GM12878 (cell line): ENCODE measurements around the gene EXOC4. TPM values are rescaled to one million over a fixed set of nuclear protein-coding genes. Genes with fewer than 3 reads are reported as not detected.

ENCODE experiments used
- ATAC-seq: fragments of 200-7000 bp; cut with Tn5 transposase; 3 replicates; pipeline ENCODE4 v1.9.1; 2020; ENCODE audit warnings: mild to moderate bottlenecking, moderate library complexity
- BruUV-seq: library from RNA; stranded (reverse); fragments of 400-500 nt; replicated peaks from 2 replicates; lab custom pipeline; 2021; lab: Mats Ljungman, UMichigan
- CTCF ChIA-PET: fragments of 300-600 bp; sonication (Branson Sonifier 250); formaldehyde crosslinking; extraction: SDS; loops from one replicate; lab custom pipeline; 2021; ENCODE audit warnings: inconsistent platforms; lab: Yijun Ruan, JAX
- POLR2A ChIA-PET: fragments of 350-600 bp; formaldehyde crosslinking; extraction: SDS; loops from one replicate; lab custom pipeline; 2021; ENCODE audit warnings: inconsistent platforms; lab: Charles Lee
- RAD21 ChIA-PET: fragments of 300-600 bp; sonication (Branson Sonifier 250); formaldehyde crosslinking; loops from one replicate; lab custom pipeline; 2023; ENCODE audit warnings: antibody characterized with exemption; ENCODE audit not compliant: unreplicated experiment; lab: Charles Lee
- SMC1A ChIA-PET: fragments of 300-600 bp; sonication (Branson Sonifier 250); formaldehyde crosslinking; loops from one replicate; lab custom pipeline; 2023; ENCODE audit not compliant: unreplicated experiment, uncharacterized antibody; lab: Charles Lee
- DNase-seq: peaks from one replicate; pipeline ENCODE4 v3.0.0-alpha.2; 2011; ENCODE audit warnings: low read depth, low spot score
- FAIRE-seq: peaks from 3 replicates; lab custom pipeline; 2011; peaks lifted over from hg19 to GRCh38; lab: Jason Lieb, UNC
- H2AFZ ChIP-seq: 2 replicates; pipeline ENCODE4 v1.6.0; 2011; ENCODE audit warnings: low read depth, low read length, control low read depth; ENCODE audit not compliant: control insufficient read depth
- H3K27ac ChIP-seq: 2 replicates; pipeline ENCODE4 v1.5.1; 2011; ENCODE audit warnings: control low read depth; ENCODE audit not compliant: control insufficient read depth, insufficient read depth
- H3K27me3 ChIP-seq, 2 experiments: replicated peaks in 1 of 2; 2 replicates each; pipeline versions ENCODE4 v1.6.0 to v1.6.1; 2011; ENCODE audit warnings: low read length in 1 of 2; ENCODE audit not compliant: control insufficient read depth in 2 of 2, insufficient read depth in 2 of 2
- H3K36me3 ChIP-seq, 2 experiments: 2 replicates each; pipeline ENCODE4 v1.5.1; 2011; ENCODE audit warnings: low read length in 1 of 2; ENCODE audit not compliant: control insufficient read depth in 2 of 2, insufficient read depth in 2 of 2
- H3K4me1 ChIP-seq: 2 replicates; pipeline ENCODE4 v1.6.1; 2011; ENCODE audit warnings: mild to moderate bottlenecking, low read length, moderate library complexity, mixed read lengths; ENCODE audit not compliant: control insufficient read depth, insufficient read depth
- H3K4me2 ChIP-seq: 2 replicates; pipeline ENCODE4 v1.6.0; 2011; ENCODE audit warnings: control low read depth; ENCODE audit not compliant: control insufficient read depth, insufficient read depth
- H3K4me3 ChIP-seq: fragments of 200-600 bp; sonication (generic); 2 replicates; pipeline ENCODE4 v1.5.1; 2016
- H3K79me2 ChIP-seq: 2 replicates; pipeline ENCODE4 v1.6.0; 2011; ENCODE audit warnings: low read length; ENCODE audit not compliant: control insufficient read depth, insufficient read depth
- H3K9ac ChIP-seq: 2 replicates; pipeline ENCODE4 v1.8.0; 2011; ENCODE audit warnings: low read length, control low read depth, mixed read lengths; ENCODE audit not compliant: control insufficient read depth, insufficient read depth
- H3K9me3 ChIP-seq: replicated peaks from 3 replicates; pipeline ENCODE4 v1.5.1; 2011; ENCODE audit warnings: mild to moderate bottlenecking, low read length; ENCODE audit not compliant: control insufficient read depth, insufficient read depth
- H4K20me1 ChIP-seq: 2 replicates; pipeline ENCODE4 v1.6.0; 2011; ENCODE audit not compliant: control insufficient read depth, insufficient read depth
- BACH1 ChIP-seq: fragments of 450-650 bp; IDR thresholded peaks from 2 replicates; pipeline ENCODE4 v1.6.1; 2017; ENCODE audit warnings: mild to moderate bottlenecking, borderline replicate concordance
- CEBPB ChIP-seq, 2 experiments: fragments of 150-350 bp in 1 of 2; IDR thresholded peaks; 2 replicates each; pipeline ENCODE4 v1.6.1; 2012 to 2014; ENCODE audit warnings: low read depth in 2 of 2, low read length in 2 of 2, borderline replicate concordance in 1 of 2, inconsistent platforms in 1 of 2
- EGR1 ChIP-seq, 2 experiments: IDR thresholded peaks; 1 replicate in 1 of 2; 2 replicates in 1 of 2; pipeline ENCODE4 v1.6.1; 2011 to 2012; ENCODE audit warnings: low read depth in 2 of 2, low read length in 2 of 2, borderline replicate concordance in 1 of 2, mild to moderate bottlenecking in 1 of 2, moderate library complexity in 1 of 2
- ESRRA ChIP-seq: IDR thresholded peaks from 2 replicates; pipeline ENCODE4 v1.6.1; 2012; ENCODE audit warnings: mild to moderate bottlenecking, low read length, improper control_type of control experiment
- EZH2 ChIP-seq: IDR thresholded peaks from 2 replicates; pipeline ENCODE4 v1.6.1; 2012; ENCODE audit warnings: low read depth, mild to moderate bottlenecking, control low read depth, inconsistent platforms, low read length, borderline replicate concordance; ENCODE audit not compliant: control insufficient read depth
- MTA2 ChIP-seq: fragments of 450-650 bp; IDR thresholded peaks from 2 replicates; pipeline ENCODE4 v1.6.1; 2016; ENCODE audit warnings: low read depth, mild to moderate bottlenecking, moderate library complexity
- NFXL1 ChIP-seq: fragments of 450-650 bp; IDR thresholded peaks from 2 replicates; pipeline ENCODE4 v1.6.1; 2017; ENCODE audit warnings: antibody characterized with exemption, mild to moderate bottlenecking, borderline replicate concordance
- PKNOX1 ChIP-seq: fragments of 450-650 bp; IDR thresholded peaks from 2 replicates; pipeline ENCODE4 v1.6.1; 2016; ENCODE audit warnings: mild to moderate bottlenecking
- RCOR1 ChIP-seq: conservative IDR thresholded peaks from 2 replicates; pipeline ENCODE4 v1.6.1; 2012; ENCODE audit warnings: low read depth, low read length, improper control_type of control experiment
- SPI1 ChIP-seq: IDR thresholded peaks from 2 replicates; pipeline ENCODE4 v1.6.1; 2011; ENCODE audit warnings: low read depth, mild to moderate bottlenecking, low read length, moderate library complexity, borderline replicate concordance; ENCODE audit not compliant: insufficient read depth
- ZNF217 ChIP-seq: fragments of 450-650 bp; IDR thresholded peaks from 2 replicates; pipeline ENCODE4 v1.6.1; 2017; ENCODE audit warnings: antibody characterized with exemption, mild to moderate bottlenecking
- ZNF384 ChIP-seq: IDR thresholded peaks from 2 replicates; pipeline ENCODE4 v1.6.1; 2012; ENCODE audit warnings: low read depth, mild to moderate bottlenecking, low read length, improper control_type of control experiment, borderline replicate concordance
- WGBS: methylation state at CpG from one replicate; pipeline ENCODE4 v1.1.6; 2016; ENCODE audit warnings: low lambda C conversion rate; ENCODE audit not compliant: insufficient replicate concordance, insufficient coverage; ENCODE audit errors: missing lambda C conversion rate; 5-methylcytosine and 5-hydroxymethylcytosine counted together
- in situ Hi-C: fragments of 300-500 bp; cut with MboI; formaldehyde crosslinking; loops from 9 replicates; pipeline ENCODE4 v1.14.3; 2018; ENCODE audit warnings: mixed read lengths
- intact Hi-C: fragments of 100-400 bp; cut with micrococcal nuclease; formaldehyde crosslinking; loops from one replicate; pipeline ENCODE4 v1.14.2; 2022; ENCODE audit not compliant: unreplicated experiment
- polyA plus RNA-seq, 11 experiments: library from polyadenylated mRNA; depleted of rRNA in 4 of 11; unstranded in 6 of 11; stranded (reverse) in 5 of 11; fragments of >200 nt; fragmentation: Nextera tagmentation in 4 of 11; fragmentation: Illumina TruSeq in 1 of 11; extraction: Ambion mirVana in 4 of 11; extraction: Trizol in 1 of 11; gene quantifications; 1 replicate in 1 of 11; 2 replicates in 10 of 11; pipeline versions ENCODE4 v1.2.1 to v1.2.3, GENCODE V29; 2011 to 2016; ENCODE audit warnings: inconsistent platforms in 2 of 11, missing spikeins in 2 of 11, low read depth in 1 of 11
- total RNA-seq, 4 experiments: library from RNA; depleted of rRNA in 3 of 4; stranded (reverse); fragments of >200 nt in 3 of 4; fragmentation: Illumina TruSeq in 1 of 4; extraction: Trizol in 1 of 4; gene quantifications; 2 replicates each; pipeline versions ENCODE4 v1.2.1 to v1.2.3, GENCODE V29; 2013 to 2021
- TF ChIP-seq, protein P1 (sequence below): IDR thresholded peaks from 2 replicates; pipeline ENCODE4 v1.6.1; 2012; ENCODE audit warnings: improper control_type of control experiment, low read depth, low read length; ENCODE audit not compliant: insufficient replicate concordance
- TF ChIP-seq, protein P2 (sequence below), 3 experiments: IDR thresholded peaks in 2 of 3; conservative IDR thresholded peaks in 1 of 3; 2 replicates each; pipeline ENCODE4 v1.5.1; 2011; ENCODE audit warnings: low read depth in 3 of 3, low read length in 3 of 3, mild to moderate bottlenecking in 3 of 3, control low read depth in 2 of 3, moderate library complexity in 2 of 3, inconsistent platforms in 1 of 3, mixed read lengths in 1 of 3; ENCODE audit not compliant: control insufficient read depth in 2 of 3, insufficient read depth in 1 of 3; ENCODE audit errors: extremely low read depth in 1 of 3

EXOC4 gene
- total and polyA plus RNA-seq, 10 of the 15 experiments (the other 5 are each of a cell fraction or from before 2014, with no cell fraction given) = 13.2 to 44.5 (median 29.6) TPM

GRCh38 chr7:133723044-133723443 is 470.2 kb downstream of the EXOC4 start:
- no peaks in the 10 kb centered on the region for H3K27me3 ChIP-seq
- in situ Hi-C loops = no loop called here
- no peaks in the 10 kb centered on the region for H4K20me1 ChIP-seq
- H3K4me3 ChIP-seq = no peak overlapping the region
- no peak overlapping the region for H3K27ac ChIP-seq
- WGBS = 92% methylated on average over 1 of the region's 1 CpG
- H3K9ac ChIP-seq = no peak overlapping the region
- no peak overlapping the region for H3K4me2 ChIP-seq
- ATAC-seq (no peak), FAIRE-seq (no peak), DNase-seq (no peak)
- ChIA-PET SMC1A (interaction anchor here (1.6 kb wide), 1 partner anchor 18 kb away, joined by 3 read pairs; no protein-coding TSS in a partner anchor), RAD21 (no interaction called here), POLR2A (no interaction called here), CTCF (no interaction called here)
- intact Hi-C loops = no loop called here
- H3K4me1 ChIP-seq = no peaks in the 10 kb centered on the region
- H2AFZ ChIP-seq = no peak overlapping the region
- H3K36me3 ChIP-seq = no peaks in the 10 kb centered on the region
- H3K79me2 ChIP-seq = no peaks in the 10 kb centered on the region
- no peaks in the 10 kb centered on the region for H3K9me3 ChIP-seq
- no TSS peak for BruUV-seq
- no peak for TF ChIP-seq EZH2
- no peak for TF ChIP-seq ESRRA
- TF ChIP-seq PKNOX1 = no peak
- TF ChIP-seq, protein P1, sequence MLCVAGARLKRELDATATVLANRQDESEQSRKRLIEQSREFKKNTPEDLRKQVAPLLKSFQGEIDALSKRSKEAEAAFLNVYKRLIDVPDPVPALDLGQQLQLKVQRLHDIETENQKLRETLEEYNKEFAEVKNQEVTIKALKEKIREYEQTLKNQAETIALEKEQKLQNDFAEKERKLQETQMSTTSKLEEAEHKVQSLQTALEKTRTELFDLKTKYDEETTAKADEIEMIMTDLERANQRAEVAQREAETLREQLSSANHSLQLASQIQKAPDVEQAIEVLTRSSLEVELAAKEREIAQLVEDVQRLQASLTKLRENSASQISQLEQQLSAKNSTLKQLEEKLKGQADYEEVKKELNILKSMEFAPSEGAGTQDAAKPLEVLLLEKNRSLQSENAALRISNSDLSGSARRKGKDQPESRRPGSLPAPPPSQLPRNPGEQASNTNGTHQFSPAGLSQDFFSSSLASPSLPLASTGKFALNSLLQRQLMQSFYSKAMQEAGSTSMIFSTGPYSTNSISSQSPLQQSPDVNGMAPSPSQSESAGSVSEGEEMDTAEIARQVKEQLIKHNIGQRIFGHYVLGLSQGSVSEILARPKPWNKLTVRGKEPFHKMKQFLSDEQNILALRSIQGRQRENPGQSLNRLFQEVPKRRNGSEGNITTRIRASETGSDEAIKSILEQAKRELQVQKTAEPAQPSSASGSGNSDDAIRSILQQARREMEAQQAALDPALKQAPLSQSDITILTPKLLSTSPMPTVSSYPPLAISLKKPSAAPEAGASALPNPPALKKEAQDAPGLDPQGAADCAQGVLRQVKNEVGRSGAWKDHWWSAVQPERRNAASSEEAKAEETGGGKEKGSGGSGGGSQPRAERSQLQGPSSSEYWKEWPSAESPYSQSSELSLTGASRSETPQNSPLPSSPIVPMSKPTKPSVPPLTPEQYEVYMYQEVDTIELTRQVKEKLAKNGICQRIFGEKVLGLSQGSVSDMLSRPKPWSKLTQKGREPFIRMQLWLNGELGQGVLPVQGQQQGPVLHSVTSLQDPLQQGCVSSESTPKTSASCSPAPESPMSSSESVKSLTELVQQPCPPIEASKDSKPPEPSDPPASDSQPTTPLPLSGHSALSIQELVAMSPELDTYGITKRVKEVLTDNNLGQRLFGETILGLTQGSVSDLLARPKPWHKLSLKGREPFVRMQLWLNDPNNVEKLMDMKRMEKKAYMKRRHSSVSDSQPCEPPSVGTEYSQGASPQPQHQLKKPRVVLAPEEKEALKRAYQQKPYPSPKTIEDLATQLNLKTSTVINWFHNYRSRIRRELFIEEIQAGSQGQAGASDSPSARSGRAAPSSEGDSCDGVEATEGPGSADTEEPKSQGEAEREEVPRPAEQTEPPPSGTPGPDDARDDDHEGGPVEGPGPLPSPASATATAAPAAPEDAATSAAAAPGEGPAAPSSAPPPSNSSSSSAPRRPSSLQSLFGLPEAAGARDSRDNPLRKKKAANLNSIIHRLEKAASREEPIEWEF = no peak
- TF ChIP-seq ZNF217 = no peak
- no peak for TF ChIP-seq RCOR1
- no peak for TF ChIP-seq SPI1
- no peak for TF ChIP-seq CEBPB (IDR thresholded peaks at IDR 0.05; ENCODE audit: borderline replicate concordance in 1 of 2, low read depth in 2 of 2, low read length in 2 of 2)
- TF ChIP-seq MTA2 = no peak
- TF ChIP-seq, protein P2, sequence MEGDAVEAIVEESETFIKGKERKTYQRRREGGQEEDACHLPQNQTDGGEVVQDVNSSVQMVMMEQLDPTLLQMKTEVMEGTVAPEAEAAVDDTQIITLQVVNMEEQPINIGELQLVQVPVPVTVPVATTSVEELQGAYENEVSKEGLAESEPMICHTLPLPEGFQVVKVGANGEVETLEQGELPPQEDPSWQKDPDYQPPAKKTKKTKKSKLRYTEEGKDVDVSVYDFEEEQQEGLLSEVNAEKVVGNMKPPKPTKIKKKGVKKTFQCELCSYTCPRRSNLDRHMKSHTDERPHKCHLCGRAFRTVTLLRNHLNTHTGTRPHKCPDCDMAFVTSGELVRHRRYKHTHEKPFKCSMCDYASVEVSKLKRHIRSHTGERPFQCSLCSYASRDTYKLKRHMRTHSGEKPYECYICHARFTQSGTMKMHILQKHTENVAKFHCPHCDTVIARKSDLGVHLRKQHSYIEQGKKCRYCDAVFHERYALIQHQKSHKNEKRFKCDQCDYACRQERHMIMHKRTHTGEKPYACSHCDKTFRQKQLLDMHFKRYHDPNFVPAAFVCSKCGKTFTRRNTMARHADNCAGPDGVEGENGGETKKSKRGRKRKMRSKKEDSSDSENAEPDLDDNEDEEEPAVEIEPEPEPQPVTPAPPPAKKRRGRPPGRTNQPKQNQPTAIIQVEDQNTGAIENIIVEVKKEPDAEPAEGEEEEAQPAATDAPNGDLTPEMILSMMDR (IDR thresholded peaks at IDR 0.05 in 2 of 3, conservative IDR thresholded peaks at IDR 0.05 in 1 of 3; ENCODE audit: control insufficient read depth in 2 of 3, extremely low read depth in 1 of 3, insufficient read depth in 1 of 3, low read depth in 3 of 3, low read length in 3 of 3) = no peak
- no peak for TF ChIP-seq ZNF384
- TF ChIP-seq NFXL1 = no peak
- no peak for TF ChIP-seq BACH1
- no peak for TF ChIP-seq EGR1 (IDR thresholded peaks at IDR 0.05; ENCODE audit: borderline replicate concordance in 1 of 2, low read depth in 2 of 2, low read length in 2 of 2)
